GM12891 (cell line): ENCODE results near the gene CREB3L1.

Experiments used
- PAX5 ChIP-seq: IDR thresholded peaks from 2 replicates; pipeline ENCODE4 v1.6.1; 2011; ENCODE audit warnings: low read length, moderate library complexity, mild to moderate bottlenecking; ENCODE audit not compliant: insufficient read depth, severe bottlenecking
- POLR2A ChIP-seq: IDR thresholded peaks from 2 replicates; pipeline ENCODE4 v1.6.1; 2011; ENCODE audit warnings: low read depth, low read length, control low read depth
- POLR2AphosphoS5 ChIP-seq: IDR thresholded peaks from 2 replicates; pipeline ENCODE4 v1.6.1; 2011; ENCODE audit warnings: low read depth, low read length, control low read depth
- TAF1 ChIP-seq: IDR thresholded peaks from 2 replicates; pipeline ENCODE4 v1.6.1; 2011; ENCODE audit warnings: low read depth, low read length, control low read depth

GRCh38 chr11:46306296-46306853 lies 28.9 kb downstream of the CREB3L1 start:
- TF ChIP-seq POLR2A (no peak), POLR2AphosphoS5 (no peak), TAF1 (no peak), PAX5 (no peak)
